Activated CD8-positive, alpha-beta T cell treated with anti-CD3 and anti-CD28 coated beads, Interleukin-2, amount 10 ng/mL, durations not matched to agents 7 days and 5 days (primary cell): Measurements from ENCODE around the gene GATA3. TPM values are rescaled to one million over a fixed set of nuclear protein-coding genes. Genes with fewer than 3 reads are reported as not detected.

Experiments used
- ATAC-seq: fragments of 150-1000 bp; cut with Tn5 transposase; one replicate; pipeline ENCODE4 v1.10.0; 2021; ENCODE audit warnings: moderate library complexity
- CTCF ChIA-PET: fragments of 350-600 bp; sonication (Branson Sonifier 250); formaldehyde crosslinking; loops from one replicate; lab custom pipeline; 2021; ENCODE audit warnings: antibody characterized with exemption; lab: Charles Lee
- POLR2A ChIA-PET: fragments of 350-600 bp; sonication (Branson Sonifier 250); formaldehyde crosslinking; loops from one replicate; lab custom pipeline; 2021; ENCODE audit warnings: antibody characterized with exemption; lab: Charles Lee
- DNase-seq: peaks from one replicate; pipeline ENCODE4 v3.0.0-alpha.2; 2020
- H3K27ac Mint-ChIP-seq: one replicate; pipeline ENCODE4 v1.8.0; 2021; ENCODE audit warnings: mild to moderate bottlenecking, mixed read lengths
- H3K27me3 Mint-ChIP-seq: one replicate; pipeline ENCODE4 v1.8.0; 2021; ENCODE audit warnings: low read depth, mixed read lengths
- H3K36me3 Mint-ChIP-seq: one replicate; pipeline ENCODE4 v1.8.0; 2021; ENCODE audit warnings: low read depth, mixed read lengths
- H3K4me1 Mint-ChIP-seq: one replicate; pipeline ENCODE4 v1.8.0; 2021; ENCODE audit warnings: low read depth, mixed read lengths
- H3K4me3 Mint-ChIP-seq: one replicate; pipeline ENCODE4 v1.8.0; 2021; ENCODE audit warnings: mild to moderate bottlenecking, mixed read lengths
- H3K9me3 Mint-ChIP-seq: one replicate; pipeline ENCODE4 v1.8.0; 2022; ENCODE audit warnings: mixed read lengths; ENCODE audit not compliant: insufficient read depth
- total RNA-seq, 2 experiments: library from RNA; stranded (reverse); gene quantifications; one replicate each; pipeline ENCODE4 v1.2.3, GENCODE V29; 2021

GATA3 gene
- total RNA-seq, 2 experiments from 2014 or later = 42.5 to 44.9 TPM

GRCh38 chr10:8032558-8032957 is 21.9 kb upstream of the GATA3 start:
- no peaks in the 10 kb centered on the region for H3K9me3 Mint-ChIP-seq
- DNase-seq (no peak), ATAC-seq (no peak)
- no peak overlapping the region for H3K27ac Mint-ChIP-seq
- POLR2A ChIA-PET = no interaction called here
- CTCF ChIA-PET = interaction anchor here (1.4 kb wide), 1 partner anchor 10 kb away, joined by 4 read pairs; no protein-coding TSS in a partner anchor
- H3K36me3 Mint-ChIP-seq = peaks cover 4% of the 10 kb centered on the region
- peaks cover 46% of the 10 kb centered on the region for H3K27me3 Mint-ChIP-seq
- H3K4me1 Mint-ChIP-seq = peaks cover 15% of the 10 kb centered on the region
- H3K4me3 Mint-ChIP-seq = no peak overlapping the region

GRCh38 chr10:8033812-8034465 is 20.5 kb upstream of the GATA3 start:
- Mint-ChIP-seq H3K27ac (no peak overlapping the region), H3K36me3 (peaks cover 4% of the 10 kb centered on the region), H3K4me1 (peaks cover 24% of the 10 kb centered on the region), H3K27me3 (peaks cover 60% of the 10 kb centered on the region), H3K4me3 (peak overlapping the region; percentile 24), H3K9me3 (no peaks in the 10 kb centered on the region)
- ChIA-PET CTCF (interaction anchor here (1.4 kb wide), 1 partner anchor 8 kb away, joined by 4 read pairs; no protein-coding TSS in a partner anchor), POLR2A (no interaction called here)
- ATAC-seq = no peak
- no peak for DNase-seq

- no peaks in the 10 kb centered on the region for H3K9me3 Mint-ChIP-seq
- peak overlapping the region; percentile 24 for H3K4me3 Mint-ChIP-seq
- CTCF ChIA-PET = no interaction called here
- H3K27ac Mint-ChIP-seq = no peak overlapping the region
- ATAC-seq (no peak), DNase-seq (no peak)
- peaks cover 28% of the 10 kb centered on the region for H3K4me1 Mint-ChIP-seq
- H3K36me3 Mint-ChIP-seq = peaks cover 4% of the 10 kb centered on the region
- H3K27me3 Mint-ChIP-seq = peaks cover 66% of the 10 kb centered on the region
- POLR2A ChIA-PET = no interaction called here
Measured at GRCh38 chr10:8034466-8035005, 20.0 kb upstream of the GATA3 start.

DNA sequence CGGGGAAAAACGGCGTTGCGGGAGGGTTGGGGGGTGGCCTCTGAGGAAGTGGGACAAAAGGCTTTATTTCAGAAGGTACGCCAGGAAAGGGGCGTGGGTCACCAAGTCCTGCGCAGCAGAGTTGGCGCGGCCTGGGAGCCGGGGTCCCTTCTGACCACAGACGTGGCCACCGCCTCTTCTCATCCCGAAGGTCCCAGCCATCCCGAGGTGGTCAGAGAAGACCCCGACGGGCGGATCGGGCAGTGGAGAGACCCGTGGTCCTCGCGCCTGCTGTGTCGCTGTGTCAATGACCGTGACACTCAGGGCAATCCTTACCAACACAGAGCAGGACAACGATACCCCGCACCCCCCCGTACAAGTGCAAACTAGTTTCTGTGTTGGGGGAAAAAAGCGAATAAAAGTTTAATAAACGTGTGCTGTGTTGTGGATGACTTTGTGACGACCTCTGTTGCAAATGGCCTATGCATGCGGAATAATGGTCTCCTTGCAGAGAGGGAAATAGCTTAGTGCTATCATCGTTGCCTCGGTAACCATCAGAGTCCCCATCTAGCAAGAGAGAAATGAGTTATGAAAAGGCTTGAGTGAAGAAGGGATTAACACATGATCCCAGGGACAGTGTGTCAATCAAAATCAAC is 19.4 kb upstream of the GATA3 start:
- no peaks in the 10 kb centered on the region for H3K9me3 Mint-ChIP-seq
- DNase-seq (no peak), ATAC-seq (no peak)
- H3K27ac Mint-ChIP-seq = no peak overlapping the region
- peak overlapping the region; percentile 12 for H3K4me3 Mint-ChIP-seq
- peaks cover 28% of the 10 kb centered on the region for H3K4me1 Mint-ChIP-seq
- H3K36me3 Mint-ChIP-seq = peaks cover 4% of the 10 kb centered on the region
- ChIA-PET POLR2A (no interaction called here), CTCF (no interaction called here)
- peaks cover 72% of the 10 kb centered on the region for H3K27me3 Mint-ChIP-seq

- no peak overlapping the region for H3K4me3 Mint-ChIP-seq
- H3K36me3 Mint-ChIP-seq = peaks cover 4% of the 10 kb centered on the region
- no peaks in the 10 kb centered on the region for H3K9me3 Mint-ChIP-seq
- peaks cover 28% of the 10 kb centered on the region for H3K4me1 Mint-ChIP-seq
- ChIA-PET POLR2A (no interaction called here), CTCF (no interaction called here)
- ATAC-seq (no peak), DNase-seq (no peak)
- peaks cover 73% of the 10 kb centered on the region for H3K27me3 Mint-ChIP-seq
- H3K27ac Mint-ChIP-seq = no peak overlapping the region
Measured at GRCh38 chr10:8035641-8036470, 18.6 kb upstream of the GATA3 start.

DNA sequence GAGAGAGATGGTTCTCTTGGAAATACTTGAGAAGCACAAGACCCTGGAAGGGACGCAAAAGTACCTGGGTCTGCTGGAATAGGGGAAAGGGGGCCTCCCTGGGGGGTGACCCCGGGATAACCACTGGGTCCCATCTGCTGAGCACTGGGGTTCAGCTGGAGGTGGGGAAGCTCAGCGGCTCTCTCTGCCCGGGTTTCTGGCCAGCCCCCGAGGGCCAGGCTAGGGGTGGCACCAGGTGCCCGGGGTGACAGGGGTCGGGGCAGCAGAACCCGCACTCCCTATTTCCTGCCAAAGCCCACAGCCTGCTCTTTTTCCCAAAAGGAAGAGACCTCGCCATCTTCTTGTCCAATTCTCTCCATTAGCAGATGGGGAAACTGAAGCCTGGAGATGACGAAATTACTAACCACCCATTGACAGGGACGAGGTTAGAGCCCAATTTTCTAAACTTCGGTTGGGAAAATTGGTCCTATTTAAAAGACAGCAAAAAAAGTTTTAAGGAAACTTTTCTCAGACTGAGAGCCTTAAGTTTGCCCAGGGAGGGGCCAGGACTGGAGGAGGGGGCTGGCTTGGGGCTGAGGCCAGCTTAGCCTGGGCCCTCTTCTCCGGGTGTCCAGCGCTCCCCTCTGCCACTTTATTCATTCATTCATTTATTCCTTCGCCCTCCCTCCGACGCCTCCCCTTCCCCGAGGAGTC is 17.8 kb upstream of the GATA3 start:
- Mint-ChIP-seq H3K27ac (peak overlapping the region; percentile 59), H3K4me1 (peaks cover 32% of the 10 kb centered on the region), H3K27me3 (peaks cover 75% of the 10 kb centered on the region), H3K9me3 (no peaks in the 10 kb centered on the region), H3K36me3 (peaks cover 4% of the 10 kb centered on the region), H3K4me3 (no peak overlapping the region)
- POLR2A ChIA-PET = no interaction called here
- CTCF ChIA-PET = interaction anchor here (1.9 kb wide), 1 partner anchor 16 kb away, joined by 6 read pairs; no protein-coding TSS in a partner anchor
- DNase-seq (no peak), ATAC-seq (no peak)

GRCh38 chr10:8037199-8037801 is 17.2 kb upstream of the GATA3 start:
- peaks cover 39% of the 10 kb centered on the region for H3K4me1 Mint-ChIP-seq
- H3K4me3 Mint-ChIP-seq = no peak overlapping the region
- DNase-seq (no peak), ATAC-seq (no peak)
- H3K36me3 Mint-ChIP-seq = peaks cover 4% of the 10 kb centered on the region
- peaks cover 76% of the 10 kb centered on the region for H3K27me3 Mint-ChIP-seq
- H3K27ac Mint-ChIP-seq = peak overlapping the region; percentile 59
- ChIA-PET CTCF (interaction anchor here (1.9 kb wide), 1 partner anchor 16 kb away, joined by 6 read pairs; no protein-coding TSS in a partner anchor), POLR2A (no interaction called here)
- H3K9me3 Mint-ChIP-seq = no peaks in the 10 kb centered on the region

DNA sequence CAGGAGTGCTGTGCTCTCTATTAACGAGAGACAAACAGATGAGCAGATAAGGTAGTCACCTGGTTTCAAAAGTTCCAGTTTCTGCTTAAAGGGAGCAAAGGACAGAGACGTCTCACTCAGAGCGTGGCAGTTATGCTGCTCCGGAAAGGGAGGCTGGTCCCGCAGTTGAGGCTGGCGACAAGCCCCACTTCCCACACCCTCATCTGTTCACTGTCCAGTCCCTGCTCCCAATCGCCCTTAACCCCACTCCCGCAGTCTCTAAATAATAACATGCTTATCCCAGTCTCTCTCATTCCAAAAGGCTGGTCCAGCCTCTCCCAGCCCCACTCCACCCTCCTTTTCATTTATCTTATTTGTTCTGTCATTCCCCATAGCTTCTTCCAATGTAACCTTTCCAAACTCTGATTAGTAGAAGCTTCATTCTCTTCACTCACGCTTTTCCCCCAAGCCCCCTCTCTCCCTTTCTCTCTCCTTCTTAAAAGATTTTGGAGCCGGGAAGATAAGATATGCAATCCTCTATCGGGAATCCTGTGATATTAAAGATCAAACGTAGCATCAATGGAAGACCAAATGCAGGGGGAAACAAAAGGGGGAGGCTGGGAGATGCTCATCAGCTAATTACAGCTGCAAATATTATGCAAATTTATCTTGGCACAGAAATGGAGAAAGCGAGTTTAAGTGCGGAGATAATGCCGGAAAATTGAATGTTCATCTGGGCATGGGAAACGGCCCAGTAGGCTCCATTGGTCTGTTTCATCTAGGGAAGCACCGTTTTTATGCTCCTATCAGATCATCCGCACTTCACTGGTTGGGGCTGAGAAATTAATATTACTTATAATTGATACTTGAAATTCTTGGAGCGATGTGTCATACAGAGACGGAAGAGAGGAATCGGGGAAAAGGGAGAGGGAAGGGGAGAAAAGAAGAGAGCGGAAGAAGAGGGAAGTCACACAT is 16.3 kb upstream of the GATA3 start:
- Mint-ChIP-seq H3K9me3 (no peaks in the 10 kb centered on the region), H3K36me3 (peaks cover 7% of the 10 kb centered on the region), H3K4me3 (peak overlapping the region; percentile 5), H3K27me3 (peaks cover 78% of the 10 kb centered on the region), H3K4me1 (peaks cover 47% of the 10 kb centered on the region), H3K27ac (peak overlapping the region; percentile 28)
- ATAC-seq (no peak), DNase-seq (peak; percentile 29)
- CTCF ChIA-PET = interaction anchor here (1.9 kb wide), 1 partner anchor 15 kb away, joined by 6 read pairs; no protein-coding TSS in a partner anchor
- POLR2A ChIA-PET = no interaction called here

- DNase-seq (no peak), ATAC-seq (no peak)
- CTCF ChIA-PET = no interaction called here
- POLR2A ChIA-PET = no interaction called here
- H3K9me3 Mint-ChIP-seq = no peaks in the 10 kb centered on the region
- H3K4me1 Mint-ChIP-seq = peaks cover 54% of the 10 kb centered on the region
- no peak overlapping the region for H3K4me3 Mint-ChIP-seq
- H3K36me3 Mint-ChIP-seq = peaks cover 9% of the 10 kb centered on the region
- H3K27me3 Mint-ChIP-seq = peaks cover 82% of the 10 kb centered on the region
- H3K27ac Mint-ChIP-seq = no peak overlapping the region
Measured at GRCh38 chr10:8039321-8039881, 15.1 kb upstream of the GATA3 start.

- Mint-ChIP-seq H3K27me3 (peaks cover 86% of the 10 kb centered on the region), H3K4me3 (no peak overlapping the region), H3K4me1 (peaks cover 61% of the 10 kb centered on the region), H3K36me3 (peaks cover 5% of the 10 kb centered on the region), H3K27ac (no peak overlapping the region), H3K9me3 (no peaks in the 10 kb centered on the region)
- ATAC-seq = no peak
- ChIA-PET POLR2A (interaction anchor here (0.6 kb wide), 1 partner anchor 37 kb away, joined by 3 read pairs; no protein-coding TSS in a partner anchor), CTCF (no interaction called here)
- DNase-seq = no peak
Measured at GRCh38 chr10:8040651-8041050, 13.8 kb upstream of the GATA3 start.
